ENCODE data around the gene DHRS4.
A peak's percentile ranks its signal among the peaks of the same experiment; 100 is the strongest.
"Not testable (repeated sequence)": the region's sequence is repeated elsewhere in the genome, so short reads cannot be mapped to it uniquely, and the experiment has no call there.

The DHRS4 gene

GRCh38 chr14:23989734-23990445 lies 36.3 kb downstream of the DHRS4 start:
- not testable (repeated sequence) for H3K9me3 ChIP-seq (ENCODE audit: control insufficient read depth, low read length); H2AFZ ChIP-seq; H3K79me2 ChIP-seq; H3K4me2 ChIP-seq (ENCODE audit: low read length); H3K36me3 ChIP-seq (ENCODE audit: control insufficient read depth, insufficient read depth, low read length); H3K4me1 ChIP-seq; H3K4me3 ChIP-seq (ENCODE audit: low read depth, low read length); H3K27me3 ChIP-seq (ENCODE audit: control insufficient read depth, insufficient read depth, low read length); H3K9ac ChIP-seq
- peak overlapping the region; percentile 93 for H3K27ac ChIP-seq

DNA sequence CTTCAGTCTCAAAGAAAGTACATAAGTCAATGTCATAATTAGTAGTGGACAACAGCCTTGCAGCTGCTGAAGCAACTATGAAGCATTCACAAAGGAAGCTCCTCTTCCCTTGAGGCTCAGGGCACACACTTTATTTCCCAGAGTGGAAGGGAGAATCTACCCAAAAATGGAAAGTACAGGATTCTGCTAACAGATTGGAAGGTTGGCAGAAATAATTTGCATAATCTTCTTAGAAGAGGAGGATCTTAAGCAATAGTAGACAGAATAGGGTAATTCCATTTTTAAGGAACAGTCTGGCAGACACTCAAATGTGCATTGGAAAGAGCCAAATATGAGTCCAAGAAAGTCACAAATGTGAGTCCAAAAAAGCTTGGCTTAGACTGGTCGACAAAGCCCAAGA lies 37.4 kb downstream of the DHRS4 start:
- H3K4me2 ChIP-seq (ENCODE audit: low read length) = not testable (repeated sequence)

GRCh38 chr14:23993042-23993441 lies 39.5 kb downstream of the DHRS4 start:
- not testable (repeated sequence) for H3K4me1 ChIP-seq; H3K9me3 ChIP-seq (ENCODE audit: control insufficient read depth, low read length); H3K36me3 ChIP-seq (ENCODE audit: control insufficient read depth, insufficient read depth, low read length); H3K27ac ChIP-seq; H3K79me2 ChIP-seq; H3K4me2 ChIP-seq (ENCODE audit: low read length); H2AFZ ChIP-seq; H3K9ac ChIP-seq; H3K4me3 ChIP-seq (ENCODE audit: low read depth, low read length); H3K27me3 ChIP-seq (ENCODE audit: control insufficient read depth, insufficient read depth, low read length)

More for the DNA sequence above, 37.4 kb downstream of the DHRS4 start:
- H3K27me3 ChIP-seq (ENCODE audit: control insufficient read depth, insufficient read depth, low read length); H3K4me1 ChIP-seq; H3K9me3 ChIP-seq (ENCODE audit: control insufficient read depth, low read length); H3K36me3 ChIP-seq (ENCODE audit: control insufficient read depth, insufficient read depth, low read length); H3K79me2 ChIP-seq; H3K4me3 ChIP-seq (ENCODE audit: low read depth, low read length); H2AFZ ChIP-seq; H3K27ac ChIP-seq; H3K9ac ChIP-seq: not testable (repeated sequence)

- not testable (repeated sequence) for H3K4me1 ChIP-seq; H3K4me3 ChIP-seq (ENCODE audit: low read depth, low read length); H3K36me3 ChIP-seq (ENCODE audit: control insufficient read depth, insufficient read depth, low read length); H3K79me2 ChIP-seq; H3K4me2 ChIP-seq (ENCODE audit: low read length); H3K9me3 ChIP-seq (ENCODE audit: control insufficient read depth, low read length); H3K9ac ChIP-seq; H3K27me3 ChIP-seq (ENCODE audit: control insufficient read depth, insufficient read depth, low read length); H2AFZ ChIP-seq; H3K27ac ChIP-seq
Observed at GRCh38 chr14:23996009-23996408, 42.4 kb downstream of the DHRS4 start.

DNA sequence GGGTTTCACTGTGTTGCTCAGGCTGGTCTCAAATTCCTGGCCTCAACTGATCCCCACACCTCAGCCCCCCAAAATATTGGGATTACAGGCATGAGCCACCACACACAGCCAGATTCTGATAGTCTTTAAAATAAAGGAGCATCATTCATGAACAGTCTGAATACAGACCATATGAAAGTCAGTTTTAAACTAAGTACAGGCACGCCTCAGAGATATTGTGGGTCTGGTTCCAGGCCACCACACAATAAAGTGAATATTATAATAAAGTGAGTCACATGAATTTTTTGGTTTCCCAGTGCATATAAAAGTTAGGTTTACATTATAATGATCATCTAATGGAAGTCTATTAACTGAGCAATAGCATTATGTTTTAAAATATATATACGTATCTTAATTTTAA lies 43.3 kb downstream of the DHRS4 start:
- H3K9me3 ChIP-seq (ENCODE audit: control insufficient read depth, low read length); H3K4me2 ChIP-seq (ENCODE audit: low read length); H3K4me3 ChIP-seq (ENCODE audit: low read depth, low read length); H3K27ac ChIP-seq; H3K36me3 ChIP-seq (ENCODE audit: control insufficient read depth, insufficient read depth, low read length); H3K27me3 ChIP-seq (ENCODE audit: control insufficient read depth, insufficient read depth, low read length); H2AFZ ChIP-seq; H3K9ac ChIP-seq; H3K79me2 ChIP-seq; H3K4me1 ChIP-seq: not testable (repeated sequence)

DNA sequence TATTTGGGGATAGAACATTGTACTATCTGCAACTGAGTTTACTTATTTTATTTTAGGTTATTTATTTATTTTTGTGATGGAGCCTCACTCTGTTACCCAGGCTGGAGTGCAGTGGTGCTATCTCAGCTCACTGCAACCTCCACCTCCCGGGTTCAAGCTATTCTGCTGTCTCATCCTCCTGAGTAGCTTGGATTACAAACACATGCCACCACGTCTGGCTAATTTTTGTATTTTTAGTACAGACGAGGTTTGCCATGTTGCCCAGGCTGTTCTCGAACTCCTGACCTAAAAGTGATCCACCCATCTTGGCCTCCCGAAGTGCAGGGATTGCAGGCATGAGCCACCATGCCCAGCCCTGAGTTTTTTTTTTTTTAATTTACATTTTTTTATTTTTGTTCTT lies 46.1 kb downstream of the DHRS4 start:
- H3K9me3 ChIP-seq (ENCODE audit: control insufficient read depth, low read length); H3K27me3 ChIP-seq (ENCODE audit: control insufficient read depth, insufficient read depth, low read length); H3K79me2 ChIP-seq; H3K27ac ChIP-seq; H3K9ac ChIP-seq; H3K4me2 ChIP-seq (ENCODE audit: low read length); H3K4me3 ChIP-seq (ENCODE audit: low read depth, low read length); H2AFZ ChIP-seq; H3K36me3 ChIP-seq (ENCODE audit: control insufficient read depth, insufficient read depth, low read length); H3K4me1 ChIP-seq: not testable (repeated sequence)

GRCh38 chr14:24001078-24001477 lies 47.5 kb downstream of the DHRS4 start:
- H3K27me3 ChIP-seq (ENCODE audit: control insufficient read depth, insufficient read depth, low read length); H3K79me2 ChIP-seq; H3K4me3 ChIP-seq (ENCODE audit: low read depth, low read length); H3K9me3 ChIP-seq (ENCODE audit: control insufficient read depth, low read length); H3K36me3 ChIP-seq (ENCODE audit: control insufficient read depth, insufficient read depth, low read length); H3K4me2 ChIP-seq (ENCODE audit: low read length); H3K9ac ChIP-seq; H3K27ac ChIP-seq; H2AFZ ChIP-seq; H3K4me1 ChIP-seq: not testable (repeated sequence)

- not testable (repeated sequence) for H3K4me1 ChIP-seq; H3K36me3 ChIP-seq (ENCODE audit: control insufficient read depth, insufficient read depth, low read length); H2AFZ ChIP-seq; H3K9ac ChIP-seq; H3K27me3 ChIP-seq (ENCODE audit: control insufficient read depth, insufficient read depth, low read length); H3K9me3 ChIP-seq (ENCODE audit: control insufficient read depth, low read length); H3K4me3 ChIP-seq (ENCODE audit: low read depth, low read length); H3K79me2 ChIP-seq; H3K4me2 ChIP-seq (ENCODE audit: low read length); H3K27ac ChIP-seq
Observed at GRCh38 chr14:24001679-24002078, 48.1 kb downstream of the DHRS4 start.

- peak overlapping the region; percentile 24 for H3K27ac ChIP-seq
- H3K36me3 ChIP-seq (ENCODE audit: control insufficient read depth, insufficient read depth, low read length); H3K9me3 ChIP-seq (ENCODE audit: control insufficient read depth, low read length); H3K4me3 ChIP-seq (ENCODE audit: low read depth, low read length); H3K27me3 ChIP-seq (ENCODE audit: control insufficient read depth, insufficient read depth, low read length); H3K4me1 ChIP-seq; H3K79me2 ChIP-seq; H3K9ac ChIP-seq: not testable (repeated sequence)
- peak overlapping the region; percentile 44 for H3K4me2 ChIP-seq (ENCODE audit: low read length)
- peak overlapping the region; percentile 90 for H2AFZ ChIP-seq
Observed at GRCh38 chr14:24006471-24006816, 52.9 kb downstream of the DHRS4 start.

- peak overlapping the region; percentile 90 for H2AFZ ChIP-seq
- H3K27me3 ChIP-seq (ENCODE audit: control insufficient read depth, insufficient read depth, low read length); H3K4me1 ChIP-seq; H3K4me3 ChIP-seq (ENCODE audit: low read depth, low read length); H3K79me2 ChIP-seq; H3K9me3 ChIP-seq (ENCODE audit: control insufficient read depth, low read length); H3K9ac ChIP-seq; H3K36me3 ChIP-seq (ENCODE audit: control insufficient read depth, insufficient read depth, low read length): not testable (repeated sequence)
- peak overlapping the region; percentile 24 for H3K27ac ChIP-seq
- peak overlapping the region; percentile 44 for H3K4me2 ChIP-seq (ENCODE audit: low read length)
Observed at GRCh38 chr14:24006817-24007652, 53.5 kb downstream of the DHRS4 start.
